ENCODE data around the gene F2RL3.

Gene F2RL3

GRCh38 chr19:16891696-16892382 is 3.0 kb downstream of the F2RL3 start:
- DNase-seq = no peak
- Histone ChIP-seq H3K27ac (no peak overlapping the region), H3K27me3 (peaks cover 0 to 27% of the 10 kb centered on the region in 2 donors)

GRCh38 chr19:16892436-16892835 is 3.6 kb downstream of the F2RL3 start:
- no peaks in the 10 kb centered on the region for H3K9me3 ChIP-seq
- no peak for DNase-seq
- no peak overlapping the region for H3K27ac ChIP-seq
- no peak overlapping the region for H3K4me3 ChIP-seq
- peaks cover 0 to 27% of the 10 kb centered on the region in 2 donors for H3K27me3 ChIP-seq
- TF ChIP-seq, protein P1, sequence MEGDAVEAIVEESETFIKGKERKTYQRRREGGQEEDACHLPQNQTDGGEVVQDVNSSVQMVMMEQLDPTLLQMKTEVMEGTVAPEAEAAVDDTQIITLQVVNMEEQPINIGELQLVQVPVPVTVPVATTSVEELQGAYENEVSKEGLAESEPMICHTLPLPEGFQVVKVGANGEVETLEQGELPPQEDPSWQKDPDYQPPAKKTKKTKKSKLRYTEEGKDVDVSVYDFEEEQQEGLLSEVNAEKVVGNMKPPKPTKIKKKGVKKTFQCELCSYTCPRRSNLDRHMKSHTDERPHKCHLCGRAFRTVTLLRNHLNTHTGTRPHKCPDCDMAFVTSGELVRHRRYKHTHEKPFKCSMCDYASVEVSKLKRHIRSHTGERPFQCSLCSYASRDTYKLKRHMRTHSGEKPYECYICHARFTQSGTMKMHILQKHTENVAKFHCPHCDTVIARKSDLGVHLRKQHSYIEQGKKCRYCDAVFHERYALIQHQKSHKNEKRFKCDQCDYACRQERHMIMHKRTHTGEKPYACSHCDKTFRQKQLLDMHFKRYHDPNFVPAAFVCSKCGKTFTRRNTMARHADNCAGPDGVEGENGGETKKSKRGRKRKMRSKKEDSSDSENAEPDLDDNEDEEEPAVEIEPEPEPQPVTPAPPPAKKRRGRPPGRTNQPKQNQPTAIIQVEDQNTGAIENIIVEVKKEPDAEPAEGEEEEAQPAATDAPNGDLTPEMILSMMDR (IDR thresholded peaks at IDR 0.05) = no peak
- peaks cover 0 to 33% (median 11%) of the 10 kb centered on the region in 4 donors for H3K4me1 ChIP-seq
- H3K36me3 ChIP-seq = no peaks in the 10 kb centered on the region
- intact Hi-C loops (cut with DNase I; ENCODE audit: low total_unique reads) = no loop called here

More at GRCh38 chr19:16891696-16892382, 3.0 kb downstream of the F2RL3 start:
- peaks cover 0 to 28% (median 11%) of the 10 kb centered on the region in 4 donors for H3K4me1 ChIP-seq
- H3K9me3 ChIP-seq = no peaks in the 10 kb centered on the region
- intact Hi-C loops (cut with DNase I; ENCODE audit: low total_unique reads) = no loop called here
- TF ChIP-seq, protein P1 (IDR thresholded peaks at IDR 0.05) = no peak
- H3K4me3 ChIP-seq = no peak overlapping the region
- no peaks in the 10 kb centered on the region for H3K36me3 ChIP-seq

GRCh38 chr19:16892868-16893685 is 4.3 kb downstream of the F2RL3 start:
- Histone ChIP-seq H3K4me3 (no peak overlapping the region), H3K4me1 (peaks cover 0 to 34% (median 11%) of the 10 kb centered on the region in 4 donors), H3K27me3 (peaks cover 0 to 21% of the 10 kb centered on the region in 2 donors), H3K36me3 (no peaks in the 10 kb centered on the region), H3K9me3 (no peaks in the 10 kb centered on the region), H3K27ac (no peak overlapping the region)
- intact Hi-C loops (cut with DNase I; ENCODE audit: low total_unique reads) = no loop called here
- no peak for DNase-seq
- TF ChIP-seq, protein P1 (IDR thresholded peaks at IDR 0.05) = no peak

DNA sequence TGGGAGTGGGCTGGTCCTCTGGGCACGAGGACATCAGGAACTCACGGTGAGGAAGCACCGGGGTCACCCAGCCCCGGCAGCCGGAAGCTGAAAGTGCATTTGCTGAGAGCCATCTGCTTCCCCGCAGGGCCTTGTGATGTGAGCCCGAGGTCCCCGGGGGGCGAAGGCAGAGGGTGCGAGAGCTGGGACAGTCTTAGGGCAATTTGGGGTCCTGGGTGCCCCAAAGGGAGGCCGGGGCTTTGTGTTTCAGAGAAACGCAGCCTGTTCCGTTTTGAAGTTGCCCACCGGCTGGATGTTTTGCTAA is 4.8 kb downstream of the F2RL3 start:
- peak in 1 of 2 donors; percentile 62 for DNase-seq

GRCh38 chr19:16894080-16894479 is 5.3 kb downstream of the F2RL3 start:
- Histone ChIP-seq H3K4me3 (no peak overlapping the region), H3K36me3 (no peaks in the 10 kb centered on the region), H3K27me3 (peaks cover 0 to 14% of the 10 kb centered on the region in 2 donors), H3K9me3 (no peaks in the 10 kb centered on the region), H3K27ac (no peak overlapping the region), H3K4me1 (peaks cover 0 to 28% (median 11%) of the 10 kb centered on the region in 4 donors)
- TF ChIP-seq, protein P1 (IDR thresholded peaks at IDR 0.05) = no peak
- no peak for DNase-seq
- intact Hi-C loops (cut with DNase I; ENCODE audit: low total_unique reads) = no loop called here

More for the DNA sequence above, 4.8 kb downstream of the F2RL3 start:
- Histone ChIP-seq H3K27ac (no peak overlapping the region), H3K36me3 (no peaks in the 10 kb centered on the region), H3K4me1 (peaks cover 0 to 32% (median 11%) of the 10 kb centered on the region in 4 donors), H3K4me3 (no peak overlapping the region), H3K9me3 (no peaks in the 10 kb centered on the region), H3K27me3 (peaks cover 0 to 18% of the 10 kb centered on the region in 2 donors)
- intact Hi-C loops (cut with DNase I; ENCODE audit: low total_unique reads) = no loop called here
- TF ChIP-seq, protein P1 (IDR thresholded peaks at IDR 0.05) = no peak
